ENCODE measurements around the gene NRCAM.

NRCAM gene

DNA sequence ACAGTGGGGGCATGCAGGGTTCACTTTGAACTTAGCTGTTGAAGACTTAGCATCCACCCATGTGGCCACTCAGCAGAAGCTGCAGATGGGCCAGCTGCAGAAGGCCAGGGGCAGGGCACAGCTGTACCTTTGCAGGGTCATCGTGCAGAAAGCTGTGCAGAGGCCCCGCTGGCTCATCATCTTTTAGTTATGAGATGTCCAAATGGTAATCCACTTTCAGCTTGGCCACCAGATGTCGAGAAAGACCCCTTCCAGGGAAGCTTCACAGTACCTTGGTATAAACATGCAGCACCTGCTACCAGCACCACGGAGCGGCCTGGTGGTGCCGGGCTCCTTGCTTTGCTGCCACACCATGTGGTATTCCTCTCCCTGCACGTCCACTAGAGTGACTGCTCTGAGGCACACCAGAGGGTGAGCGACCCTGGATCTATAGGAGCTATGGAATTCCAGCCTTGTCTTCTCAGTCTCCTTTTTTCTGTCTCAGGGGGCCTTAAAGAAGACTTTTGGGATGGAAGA lies 251.9 kb downstream of the NRCAM start:
- DNase-seq (ENCODE audit: low read depth in 2 of 2) = no peak

DNA sequence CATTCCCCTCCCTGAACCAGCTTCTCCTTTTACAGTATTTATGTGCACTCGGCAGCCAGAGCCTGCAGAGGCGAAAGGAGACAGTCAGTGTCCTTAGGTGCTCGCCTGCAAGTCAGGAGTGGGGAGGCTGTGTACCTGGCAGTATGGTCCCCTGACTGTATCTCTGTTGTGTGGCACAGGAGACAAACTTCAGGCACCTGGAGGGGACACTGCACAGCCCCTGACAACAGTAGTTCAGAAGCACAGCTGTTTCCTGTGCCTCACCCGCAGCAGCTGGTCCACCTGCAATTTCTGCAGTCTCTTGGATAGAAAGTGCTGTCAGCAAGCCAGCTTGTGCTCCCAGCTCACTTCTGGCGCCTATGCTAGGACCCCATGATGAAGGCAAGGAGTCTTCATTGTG lies 252.7 kb downstream of the NRCAM start:
- no peak for DNase-seq (ENCODE audit: low read depth in 2 of 2)

DNA sequence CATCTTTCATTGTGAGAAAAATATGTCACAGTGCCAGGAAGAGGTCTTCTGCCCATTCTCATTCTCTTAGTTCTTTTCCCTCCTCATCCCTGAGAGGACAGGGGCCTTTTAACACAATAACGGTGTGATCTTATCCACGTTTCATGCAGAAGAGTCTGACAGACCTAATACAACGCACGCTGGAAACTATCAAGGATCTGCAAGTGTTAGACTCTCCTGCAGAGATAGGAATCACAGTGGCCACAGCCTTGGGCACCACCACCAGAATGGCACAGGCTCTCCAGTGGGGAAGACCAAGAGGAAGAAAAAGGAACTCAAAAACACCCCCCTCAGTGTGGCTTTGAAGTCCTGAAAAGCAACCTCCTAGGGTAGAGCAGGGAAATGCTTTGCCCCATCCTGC lies 253.5 kb downstream of the NRCAM start:
- DNase-seq (ENCODE audit: low read depth in 2 of 2) = no peak

DNA sequence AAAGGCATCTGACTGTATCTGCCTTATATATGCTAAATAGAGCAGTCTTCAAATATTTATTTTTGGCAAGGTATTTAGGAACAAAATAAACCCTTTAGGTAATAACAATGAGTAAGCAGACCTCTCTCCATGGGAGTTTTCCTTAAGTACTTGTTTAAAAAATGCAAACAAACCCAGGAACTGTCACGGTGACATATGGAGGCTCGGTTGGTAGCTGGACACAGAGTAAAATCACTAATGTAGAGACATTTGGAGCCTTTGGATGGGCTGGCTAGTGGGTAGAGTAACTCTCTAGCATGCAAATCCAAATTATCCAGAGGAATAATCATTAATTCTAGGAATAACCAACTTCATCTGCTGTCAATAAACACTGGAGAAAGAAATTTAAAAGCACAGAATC lies 254.5 kb downstream of the NRCAM start:
- no peak for DNase-seq (ENCODE audit: low read depth in 2 of 2)

DNA sequence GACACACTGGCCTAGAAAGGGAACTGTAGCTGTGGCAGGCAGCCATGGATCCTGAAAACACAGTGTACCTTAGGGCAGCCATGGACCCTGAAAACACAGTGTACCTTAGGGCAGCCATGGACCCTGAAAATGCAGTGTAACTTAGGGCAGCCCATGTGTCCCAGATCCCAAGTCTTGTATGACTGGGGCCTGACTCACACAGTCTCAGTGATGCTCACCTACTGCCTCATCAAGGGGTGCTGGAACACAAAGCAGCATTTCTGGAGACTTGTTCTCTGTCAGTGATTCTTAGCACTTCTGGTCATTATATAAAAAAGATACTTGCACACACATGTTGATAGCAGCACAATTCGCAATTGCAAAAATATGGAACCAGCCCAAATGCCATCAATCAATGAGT lies 255.9 kb downstream of the NRCAM start:
- no peak for DNase-seq (ENCODE audit: low read depth in 2 of 2)

DNA sequence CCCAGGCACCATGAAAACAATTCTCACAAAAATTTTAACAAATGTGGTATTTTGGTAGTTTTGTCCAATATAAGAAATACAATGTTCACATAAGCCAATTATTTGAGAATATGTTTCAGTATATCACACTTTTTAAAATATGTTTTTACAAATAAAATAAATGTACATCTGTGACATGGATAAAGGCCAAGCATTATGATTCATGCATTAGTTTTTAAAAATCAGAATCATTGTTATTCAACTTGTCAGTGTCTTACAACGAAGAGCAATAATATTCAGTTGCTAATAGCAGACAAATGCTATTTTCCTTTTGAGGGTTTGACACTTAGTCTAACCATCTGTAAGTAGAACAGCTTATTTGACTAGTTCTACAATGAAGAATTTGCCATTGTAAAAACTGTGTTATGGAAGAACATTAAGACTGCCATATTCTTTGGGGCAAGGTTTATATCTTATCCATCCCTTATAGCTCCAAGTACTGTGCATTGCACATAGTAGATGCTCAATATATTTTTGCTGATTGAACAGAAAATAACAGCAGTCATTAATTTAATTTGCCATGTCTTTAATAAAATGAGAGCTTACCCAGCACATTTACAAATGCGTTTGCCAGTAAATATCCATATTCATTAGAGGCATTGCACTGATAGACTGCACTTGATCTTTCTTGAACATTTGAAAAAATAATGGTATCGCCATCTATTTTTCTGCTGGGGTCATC lies 258.7 kb downstream of the NRCAM start:
- no peak for DNase-seq (ENCODE audit: low read depth in 2 of 2)

DNA sequence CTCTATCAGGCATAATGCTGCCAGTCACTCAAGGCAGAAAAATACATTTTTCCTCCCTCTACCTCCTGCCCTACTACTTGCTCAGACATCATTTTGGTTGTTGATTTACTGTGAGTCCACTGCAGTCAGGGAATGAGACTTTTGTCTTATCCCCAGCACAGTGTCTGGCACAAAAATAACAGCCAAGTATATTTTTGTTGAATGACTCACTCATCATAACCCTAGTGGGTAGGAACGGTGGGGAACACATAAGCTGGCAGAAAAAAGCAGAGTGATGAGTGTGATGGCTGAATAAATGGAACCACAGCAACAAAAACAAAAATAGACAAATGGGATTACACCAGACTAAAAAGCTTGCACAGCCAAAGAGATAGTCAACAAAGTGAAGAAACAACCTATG lies 260.2 kb downstream of the NRCAM start:
- DNase-seq (ENCODE audit: low read depth in 2 of 2) = no peak

DNA sequence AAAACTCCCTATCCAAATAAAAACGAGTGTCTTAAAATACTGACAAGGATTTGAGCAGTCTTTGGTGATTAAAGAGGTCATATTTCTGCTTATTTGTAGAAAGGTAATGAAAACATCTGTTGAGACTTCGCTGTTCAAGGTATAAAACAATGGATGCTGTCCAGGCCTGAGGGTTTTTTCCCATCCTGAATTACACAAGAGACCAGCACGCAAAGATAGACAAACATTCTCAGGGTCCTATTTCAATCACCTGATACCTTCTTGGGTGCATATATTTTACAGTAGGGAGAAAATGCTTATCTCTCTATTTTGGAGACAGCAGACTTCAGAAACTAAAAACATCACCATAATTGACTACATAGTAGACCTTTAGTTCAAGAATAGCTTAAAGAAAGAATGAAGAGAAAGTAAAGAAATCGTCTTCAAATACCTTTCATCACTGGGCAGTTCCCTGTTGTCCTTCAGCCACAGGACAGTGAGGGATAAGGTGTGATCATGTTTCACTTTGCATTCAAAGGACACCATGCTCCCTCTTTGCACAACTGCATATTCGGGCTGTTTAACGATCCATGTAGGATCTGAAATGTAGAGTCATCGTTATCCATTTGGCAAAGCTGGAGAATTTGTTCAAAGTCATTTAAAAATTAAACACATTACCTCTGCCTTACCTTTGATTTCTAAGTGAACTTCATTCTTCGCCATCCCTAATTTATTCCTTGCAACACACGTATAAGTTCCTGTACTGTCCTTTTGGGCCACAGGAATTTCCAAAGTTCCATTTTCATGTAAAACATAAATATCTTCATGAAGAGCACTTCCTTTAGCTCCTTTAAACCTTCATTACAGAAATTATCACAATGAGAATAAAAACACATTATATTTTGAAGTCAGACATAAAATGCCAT lies 262.4 kb downstream of the NRCAM start:
- no peak for DNase-seq (ENCODE audit: low read depth in 2 of 2)

DNA sequence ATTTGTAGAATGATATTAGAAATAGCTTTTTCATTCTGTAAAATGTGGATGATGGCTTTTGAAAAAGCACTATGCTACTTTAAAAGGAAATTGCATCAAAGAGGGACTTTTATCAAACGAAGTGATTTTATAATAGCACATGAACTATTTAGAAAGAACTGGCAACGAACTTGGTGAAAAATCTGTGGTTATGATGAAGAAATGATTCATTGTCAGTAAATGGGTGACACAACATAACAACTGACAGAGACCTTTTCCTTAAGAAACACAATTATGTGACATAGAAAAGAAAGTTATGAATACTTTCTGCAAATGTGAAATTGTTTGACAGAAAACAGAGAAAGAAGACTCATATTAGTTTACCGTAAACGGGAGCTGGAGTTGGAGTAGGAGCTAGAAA lies 265.3 kb downstream of the NRCAM start:
- no peak for DNase-seq (ENCODE audit: low read depth in 2 of 2)

DNA sequence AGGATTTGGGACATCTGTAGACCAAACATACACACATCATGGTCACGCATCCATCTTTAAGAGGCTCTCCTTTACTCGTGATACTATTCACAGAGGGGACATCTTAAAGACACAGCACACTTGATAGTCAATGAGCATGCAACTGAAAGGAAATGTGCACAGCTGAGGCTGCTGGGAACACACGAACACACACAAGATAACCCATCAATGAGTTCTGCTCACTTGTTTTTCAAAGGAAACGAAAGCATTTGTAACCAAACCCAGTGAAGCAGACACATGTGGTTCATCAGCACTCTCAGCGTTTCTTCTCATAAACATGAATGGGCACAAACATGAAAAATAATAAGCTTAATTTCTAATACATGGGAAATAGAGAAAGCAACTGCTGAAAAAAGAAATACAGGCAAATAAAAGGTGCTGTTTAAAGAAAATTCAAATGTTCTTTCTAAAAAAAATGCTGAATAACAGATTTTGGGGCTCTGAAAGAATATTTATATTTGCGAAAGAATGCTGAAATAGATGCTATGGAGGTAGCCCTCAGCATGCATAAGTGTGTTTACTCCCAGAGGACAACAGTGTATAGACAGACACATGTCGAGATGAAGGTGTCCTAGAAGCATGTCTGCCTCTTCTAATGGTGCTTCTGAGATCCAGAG lies 266.4 kb downstream of the NRCAM start:
- DNase-seq (ENCODE audit: low read depth in 2 of 2) = no peak

DNA sequence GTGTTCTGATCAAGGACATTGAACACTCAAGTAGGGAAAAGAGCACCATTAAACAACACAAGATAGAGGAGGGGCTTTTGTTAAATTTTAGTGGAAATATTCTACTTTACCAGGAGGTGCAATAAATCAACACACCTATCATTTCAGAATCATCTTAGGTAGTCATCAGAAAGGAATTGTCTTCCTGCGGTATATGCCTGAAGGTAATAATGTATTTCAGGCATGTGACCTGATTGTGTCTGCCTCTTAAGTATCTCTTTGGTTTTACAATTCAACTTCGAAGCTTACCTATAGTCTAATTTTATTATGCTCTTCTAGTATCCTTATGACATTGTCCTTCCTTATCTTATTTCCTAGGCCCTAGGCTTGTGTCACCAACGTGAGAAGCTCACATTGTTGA lies 267.5 kb downstream of the NRCAM start:
- no peak for DNase-seq (ENCODE audit: low read depth in 2 of 2)

DNA sequence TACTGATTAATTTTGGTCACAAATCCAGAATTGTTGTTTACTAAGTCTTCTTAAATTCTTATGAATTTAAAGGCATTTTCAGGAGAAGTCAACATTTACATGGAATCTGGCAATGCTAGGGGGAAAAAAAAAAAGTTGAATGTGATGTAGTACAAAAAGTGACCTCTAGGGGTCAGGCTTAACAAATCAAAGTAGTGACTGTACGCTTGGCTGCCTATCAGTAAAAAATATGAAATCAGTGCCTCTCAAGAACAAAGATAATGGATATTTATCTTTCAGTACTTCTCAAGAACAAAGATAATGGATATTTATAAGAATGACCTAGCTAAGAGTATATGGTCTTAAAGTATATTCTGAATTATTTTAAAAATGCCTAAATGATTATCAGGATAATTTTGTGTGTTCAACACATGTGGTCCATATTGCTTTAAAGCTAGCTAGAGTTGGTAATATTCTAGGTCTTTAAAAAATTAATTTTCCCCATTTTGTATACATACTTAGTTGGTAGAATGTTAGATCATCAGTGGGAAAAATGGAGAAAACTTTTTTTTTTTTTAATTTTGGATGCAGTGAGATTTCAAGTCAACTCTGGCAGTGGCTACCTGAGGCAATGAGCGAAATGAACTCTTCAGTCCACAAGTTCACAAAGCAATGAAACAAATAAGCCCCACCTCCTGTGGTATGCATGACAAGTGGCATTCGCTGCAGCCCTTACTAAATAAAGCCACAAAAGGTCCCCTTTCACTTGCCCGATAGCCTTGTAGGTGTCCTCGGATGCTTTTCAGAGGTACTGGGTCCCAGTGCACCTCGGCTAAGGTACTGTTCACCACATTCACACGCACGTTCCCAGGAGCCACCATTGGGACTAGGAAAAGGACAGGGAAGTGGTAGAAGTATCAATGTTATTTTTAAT lies 274.9 kb downstream of the NRCAM start:
- no peak for DNase-seq (ENCODE audit: low read depth in 2 of 2)

DNA sequence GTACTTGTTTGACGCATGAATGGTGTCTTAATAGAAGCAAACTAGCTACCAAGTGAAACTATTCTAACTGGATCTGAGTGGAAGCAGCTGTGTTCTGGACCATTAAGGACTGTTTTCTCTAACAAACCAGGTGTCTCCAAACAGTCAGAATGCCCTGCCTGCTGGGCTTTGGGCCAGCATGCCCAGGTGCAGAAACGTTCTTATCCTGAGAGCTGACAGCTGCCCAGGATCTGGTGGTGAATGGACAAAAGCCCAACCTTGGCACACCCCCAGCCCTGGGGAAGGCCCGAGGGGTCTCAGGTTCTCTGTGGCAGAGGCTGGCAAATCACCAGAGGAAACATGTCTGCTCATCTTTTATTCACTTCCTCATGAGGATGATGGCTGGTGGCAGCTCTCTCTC lies 277.8 kb downstream of the NRCAM start:
- no peak for DNase-seq (ENCODE audit: low read depth in 2 of 2)

DNA sequence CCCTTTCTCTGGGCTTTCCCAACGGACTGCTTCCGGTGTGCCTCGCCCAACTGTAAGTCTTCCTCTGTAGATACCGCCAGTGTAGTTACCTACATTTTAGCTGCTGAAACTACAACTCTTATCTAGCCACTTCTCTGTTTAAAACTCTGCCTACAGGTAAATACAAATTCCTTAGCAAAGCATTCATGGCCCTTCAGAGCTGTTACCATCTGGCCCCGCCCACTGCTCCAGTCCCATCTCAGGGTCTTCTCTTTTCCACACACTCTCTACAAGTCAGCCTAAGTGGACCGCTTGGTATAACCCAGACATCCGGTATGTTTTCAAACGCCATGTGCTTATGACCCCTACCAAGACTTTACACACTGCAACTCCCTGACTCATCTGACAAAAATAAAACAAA lies 285.1 kb downstream of the NRCAM start:
- DNase-seq (ENCODE audit: low read depth in 2 of 2) = no peak

DNA sequence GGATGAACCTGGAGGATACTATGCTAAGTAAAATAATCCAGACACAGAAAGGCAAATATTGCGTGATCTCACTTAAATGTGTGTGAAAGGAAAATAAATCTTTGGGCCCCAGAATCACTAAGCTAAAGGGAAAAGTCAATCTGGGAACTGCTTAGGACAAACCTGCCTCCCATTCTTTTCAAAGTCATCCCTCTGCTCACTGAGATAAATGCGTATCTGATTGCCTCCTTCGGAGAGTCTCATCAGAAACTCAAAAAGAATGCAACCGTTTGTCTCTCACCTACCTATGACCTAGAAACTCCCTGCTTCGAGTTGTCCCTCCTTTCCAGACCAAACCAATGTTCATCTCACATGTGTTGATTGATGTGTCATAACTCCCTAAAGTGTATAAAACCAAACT lies 286.0 kb downstream of the NRCAM start:
- no peak for DNase-seq (ENCODE audit: low read depth in 2 of 2)

DNA sequence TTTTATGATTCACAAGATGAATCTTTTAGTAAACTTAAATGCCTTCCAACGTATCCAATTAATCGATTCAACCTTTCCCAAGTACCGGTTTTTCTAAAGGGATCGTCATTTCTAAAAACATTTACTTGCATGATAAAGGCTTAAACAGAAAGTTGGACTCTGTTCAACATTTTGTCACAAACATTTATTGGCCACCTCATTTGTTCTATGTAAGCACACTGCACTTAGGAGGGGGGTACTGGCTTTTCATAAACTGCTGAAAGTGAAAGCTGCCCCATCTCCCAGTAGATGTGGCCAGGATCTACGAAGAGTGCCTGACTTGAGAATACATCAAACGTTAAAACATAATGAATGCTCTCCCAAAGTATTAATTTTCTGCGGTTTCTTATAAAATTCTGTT lies 288.8 kb downstream of the NRCAM start:
- DNase-seq (ENCODE audit: low read depth in 2 of 2) = no peak

DNA sequence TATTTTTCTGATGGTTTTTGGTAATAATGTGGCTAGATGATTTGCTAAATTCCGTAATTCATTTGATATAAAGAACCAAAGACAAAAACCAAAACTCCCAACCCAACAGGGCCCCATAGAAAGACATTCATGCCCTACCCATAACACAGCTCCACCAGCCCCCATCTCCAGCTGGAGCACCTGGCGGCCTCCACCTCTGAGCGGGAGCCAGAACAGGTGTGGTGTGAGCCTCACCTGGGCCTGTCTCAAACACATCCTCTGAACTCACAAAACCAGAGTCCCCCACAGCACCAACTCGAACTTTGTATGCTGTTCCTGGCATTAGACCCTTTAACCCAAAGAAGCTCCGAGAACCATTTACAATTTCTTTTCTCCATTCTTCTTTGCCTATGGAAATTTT lies 289.5 kb downstream of the NRCAM start:
- DNase-seq (ENCODE audit: low read depth in 2 of 2) = no peak

DNA sequence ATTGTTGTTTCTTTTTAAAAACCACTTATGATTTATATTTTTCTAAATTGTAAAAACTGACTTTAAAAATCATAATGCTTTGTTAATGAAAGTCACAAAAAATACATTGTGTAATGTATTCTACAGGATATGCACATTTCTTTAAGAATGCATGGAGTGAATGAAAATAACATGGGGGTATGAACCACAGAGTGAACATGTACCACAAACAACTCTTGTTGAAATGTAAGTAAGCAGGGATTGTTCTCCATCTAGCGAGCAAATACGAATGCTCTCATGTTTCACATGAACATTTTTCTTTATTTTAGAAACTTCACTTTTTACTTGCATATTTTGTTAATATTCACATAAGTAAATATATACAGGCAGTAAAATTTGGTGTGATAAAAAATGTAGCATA lies 290.5 kb downstream of the NRCAM start:
- DNase-seq (ENCODE audit: low read depth in 2 of 2) = no peak

DNA sequence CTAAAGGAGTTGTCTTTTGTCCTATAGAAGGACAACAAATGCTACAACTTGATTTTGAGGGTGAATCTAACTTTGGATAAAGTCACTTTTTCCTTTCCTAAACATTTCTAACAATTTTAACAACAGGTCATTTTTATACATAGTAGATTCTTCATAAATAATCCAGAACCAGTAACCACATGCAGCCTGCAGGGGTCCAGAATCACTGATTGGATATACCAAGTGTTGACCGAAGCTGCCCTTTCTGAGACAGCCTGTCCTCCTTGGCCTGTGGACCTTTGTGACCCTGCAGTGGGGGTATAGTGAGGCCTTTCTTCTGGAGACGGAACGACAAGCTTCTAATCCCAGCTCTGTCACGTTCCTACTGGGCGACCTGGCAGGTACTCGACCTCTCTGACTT lies 291.3 kb downstream of the NRCAM start:
- no peak for DNase-seq (ENCODE audit: low read depth in 2 of 2)

DNA sequence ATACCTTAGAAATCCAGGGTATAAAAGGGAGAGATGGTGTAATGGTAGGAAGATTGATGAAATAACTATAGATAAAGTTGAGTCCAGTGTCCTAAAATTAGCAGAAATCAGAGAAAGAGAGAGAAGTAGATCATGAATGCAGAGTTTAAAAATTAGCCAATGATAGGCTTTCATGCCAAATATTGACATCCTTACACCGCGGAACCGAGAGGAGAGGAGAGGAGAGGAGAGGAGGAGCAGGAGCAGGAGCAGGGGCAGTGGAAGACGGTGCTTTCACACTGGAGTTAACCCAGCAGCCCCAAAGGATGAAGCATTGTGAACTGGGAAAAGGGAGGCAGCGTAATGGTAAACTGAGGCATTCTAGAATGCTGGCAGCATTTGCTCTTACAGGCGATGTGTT lies 291.9 kb downstream of the NRCAM start:
- DNase-seq (ENCODE audit: low read depth in 2 of 2) = no peak

DNA sequence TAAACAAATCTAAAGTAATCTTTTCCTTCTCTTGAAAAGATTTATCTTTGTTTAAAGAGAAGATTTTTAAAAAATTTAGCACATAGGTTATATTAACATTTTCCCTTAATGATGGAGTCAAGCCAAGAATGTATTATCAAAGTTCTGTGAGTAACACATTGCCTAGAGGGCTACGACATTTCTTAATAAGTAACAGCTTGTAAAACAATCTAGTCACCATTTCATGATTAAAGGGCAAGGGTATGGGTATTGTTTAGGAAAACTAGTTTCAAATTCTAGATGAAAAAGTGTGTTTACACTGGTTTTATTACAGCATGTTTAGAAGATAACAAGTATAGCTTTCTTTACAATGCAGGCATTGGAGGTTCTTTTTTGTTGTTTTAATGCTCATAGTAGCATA lies 297.5 kb downstream of the NRCAM start:
- DNase-seq (ENCODE audit: low read depth in 2 of 2) = no peak
